ENCODE results near the gene RAB35. TPM values are rescaled to one million over a fixed set of nuclear protein-coding genes. Genes with fewer than 3 reads are reported as not detected.

The RAB35 gene
- total RNA-seq, 1 experiment from 2014 or later: 62.0 TPM

DNA sequence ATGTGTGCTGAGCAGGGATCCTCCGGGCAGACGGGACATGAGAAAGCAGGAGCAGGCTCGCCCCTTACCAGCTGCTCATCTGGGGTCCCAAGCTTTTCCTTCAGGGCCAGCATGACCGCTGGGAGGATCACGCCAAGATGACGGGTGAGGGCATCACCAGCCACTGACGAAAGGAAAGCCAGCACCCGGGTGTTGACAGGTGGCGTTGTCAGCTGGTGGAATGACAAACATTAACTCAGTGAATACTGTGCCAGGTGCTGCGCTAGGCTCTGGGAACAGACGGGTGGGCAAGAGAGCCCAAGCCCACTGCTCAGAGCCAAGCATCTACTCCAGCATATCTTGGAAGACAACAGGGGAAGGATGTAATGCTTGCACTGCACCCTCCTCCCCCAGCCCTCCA, 21.3 kb upstream of the RAB35 start:
- Histone ChIP-seq H3K4me1 (ENCODE audit: control insufficient read depth, insufficient read depth, low read length) (no peaks in the 10 kb centered on the region), H3K36me3 (ENCODE audit: control insufficient read depth, insufficient read depth, low read length) (peaks cover 41% of the 10 kb centered on the region), H3K27ac (ENCODE audit: low read length) (no peak overlapping the region), H3K4me3 (ENCODE audit: low read depth in 2 of 2, low read length in 2 of 2) (no peak overlapping the region), H3K27me3 (ENCODE audit: control insufficient read depth, insufficient read depth, low read length) (no peaks in the 10 kb centered on the region), H3K9me3 (ENCODE audit: control insufficient read depth, insufficient read depth, low read depth, low read length) (no peaks in the 10 kb centered on the region)
- intact Hi-C loops (cut with micrococcal nuclease; ENCODE audit: unreplicated experiment) (no loop called here), in situ Hi-C loops (cut with HindIII; ENCODE audit: low pct_unique_long_range_greater_than_20kb, low sequenced_read_pairs) (no loop called here)
- BruUV-seq (replicated peaks): no TSS peak
- DNase-seq (ENCODE audit: low read depth, low spot score): no peak
- ATAC-seq: no peak
- CTCF ChIA-PET: no interaction called here
- TF ChIP-seq POLR2AphosphoS5 (IDR thresholded peaks at IDR 0.05; ENCODE audit: low read depth, low read length): no peak
- POLR2A ChIA-PET: no interaction called here

DNA sequence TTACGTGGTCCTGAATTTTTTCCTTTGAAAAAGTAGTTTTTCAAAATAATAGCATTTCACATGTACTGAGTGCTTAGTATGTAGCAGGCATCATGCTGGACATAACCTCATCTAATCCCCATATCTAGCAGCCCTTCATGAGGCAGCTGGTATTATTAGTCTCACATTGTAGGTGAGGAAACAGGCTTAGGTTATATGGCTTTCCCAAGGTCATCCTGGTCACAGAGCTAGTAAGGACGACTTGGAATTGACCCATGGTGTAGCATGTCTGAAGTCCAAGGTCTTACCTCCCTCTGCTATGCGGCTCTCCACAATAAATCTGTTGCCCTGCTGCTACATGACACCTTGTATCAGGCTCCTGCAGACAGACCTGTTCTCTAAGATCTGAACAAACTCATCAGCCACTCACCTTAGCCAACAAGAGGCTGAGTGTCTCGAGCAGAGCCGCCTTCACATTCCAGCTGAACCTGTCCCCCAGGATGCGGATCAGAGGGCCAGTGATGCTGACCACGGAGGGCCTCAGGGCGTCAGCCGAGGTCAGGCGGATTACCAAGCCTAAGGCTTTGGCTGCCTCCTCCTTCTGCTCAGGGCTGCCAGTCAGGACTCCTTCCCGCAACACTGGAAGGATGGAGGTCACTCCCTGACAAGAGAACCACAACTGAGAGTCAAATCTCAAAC, 19.7 kb upstream of the RAB35 start:
- no peak for TF ChIP-seq TCF7L2 (IDR thresholded peaks at IDR 0.05; ENCODE audit: low read depth, low read length)
- TF ChIP-seq, protein P1, sequence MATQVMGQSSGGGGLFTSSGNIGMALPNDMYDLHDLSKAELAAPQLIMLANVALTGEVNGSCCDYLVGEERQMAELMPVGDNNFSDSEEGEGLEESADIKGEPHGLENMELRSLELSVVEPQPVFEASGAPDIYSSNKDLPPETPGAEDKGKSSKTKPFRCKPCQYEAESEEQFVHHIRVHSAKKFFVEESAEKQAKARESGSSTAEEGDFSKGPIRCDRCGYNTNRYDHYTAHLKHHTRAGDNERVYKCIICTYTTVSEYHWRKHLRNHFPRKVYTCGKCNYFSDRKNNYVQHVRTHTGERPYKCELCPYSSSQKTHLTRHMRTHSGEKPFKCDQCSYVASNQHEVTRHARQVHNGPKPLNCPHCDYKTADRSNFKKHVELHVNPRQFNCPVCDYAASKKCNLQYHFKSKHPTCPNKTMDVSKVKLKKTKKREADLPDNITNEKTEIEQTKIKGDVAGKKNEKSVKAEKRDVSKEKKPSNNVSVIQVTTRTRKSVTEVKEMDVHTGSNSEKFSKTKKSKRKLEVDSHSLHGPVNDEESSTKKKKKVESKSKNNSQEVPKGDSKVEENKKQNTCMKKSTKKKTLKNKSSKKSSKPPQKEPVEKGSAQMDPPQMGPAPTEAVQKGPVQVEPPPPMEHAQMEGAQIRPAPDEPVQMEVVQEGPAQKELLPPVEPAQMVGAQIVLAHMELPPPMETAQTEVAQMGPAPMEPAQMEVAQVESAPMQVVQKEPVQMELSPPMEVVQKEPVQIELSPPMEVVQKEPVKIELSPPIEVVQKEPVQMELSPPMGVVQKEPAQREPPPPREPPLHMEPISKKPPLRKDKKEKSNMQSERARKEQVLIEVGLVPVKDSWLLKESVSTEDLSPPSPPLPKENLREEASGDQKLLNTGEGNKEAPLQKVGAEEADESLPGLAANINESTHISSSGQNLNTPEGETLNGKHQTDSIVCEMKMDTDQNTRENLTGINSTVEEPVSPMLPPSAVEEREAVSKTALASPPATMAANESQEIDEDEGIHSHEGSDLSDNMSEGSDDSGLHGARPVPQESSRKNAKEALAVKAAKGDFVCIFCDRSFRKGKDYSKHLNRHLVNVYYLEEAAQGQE (IDR thresholded peaks at IDR 0.05; ENCODE audit: insufficient read depth in 1 of 2, low read depth in 2 of 2, low read length in 1 of 2): no peak
- no peak for TF ChIP-seq POLR2AphosphoS5 (IDR thresholded peaks at IDR 0.05; ENCODE audit: low read depth, low read length)
- no peak for TF ChIP-seq SIN3A (IDR thresholded peaks at IDR 0.05; ENCODE audit: borderline replicate concordance, insufficient read depth, low read depth, low read length)
- TF ChIP-seq, protein P2, sequence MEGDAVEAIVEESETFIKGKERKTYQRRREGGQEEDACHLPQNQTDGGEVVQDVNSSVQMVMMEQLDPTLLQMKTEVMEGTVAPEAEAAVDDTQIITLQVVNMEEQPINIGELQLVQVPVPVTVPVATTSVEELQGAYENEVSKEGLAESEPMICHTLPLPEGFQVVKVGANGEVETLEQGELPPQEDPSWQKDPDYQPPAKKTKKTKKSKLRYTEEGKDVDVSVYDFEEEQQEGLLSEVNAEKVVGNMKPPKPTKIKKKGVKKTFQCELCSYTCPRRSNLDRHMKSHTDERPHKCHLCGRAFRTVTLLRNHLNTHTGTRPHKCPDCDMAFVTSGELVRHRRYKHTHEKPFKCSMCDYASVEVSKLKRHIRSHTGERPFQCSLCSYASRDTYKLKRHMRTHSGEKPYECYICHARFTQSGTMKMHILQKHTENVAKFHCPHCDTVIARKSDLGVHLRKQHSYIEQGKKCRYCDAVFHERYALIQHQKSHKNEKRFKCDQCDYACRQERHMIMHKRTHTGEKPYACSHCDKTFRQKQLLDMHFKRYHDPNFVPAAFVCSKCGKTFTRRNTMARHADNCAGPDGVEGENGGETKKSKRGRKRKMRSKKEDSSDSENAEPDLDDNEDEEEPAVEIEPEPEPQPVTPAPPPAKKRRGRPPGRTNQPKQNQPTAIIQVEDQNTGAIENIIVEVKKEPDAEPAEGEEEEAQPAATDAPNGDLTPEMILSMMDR (IDR thresholded peaks at IDR 0.05): no peak
- POLR2A ChIA-PET: no interaction called here
- H3K27ac ChIP-seq (ENCODE audit: low read length): no peak overlapping the region
- no peak overlapping the region for H3K4me3 ChIP-seq (ENCODE audit: low read depth in 2 of 2, low read length in 2 of 2)
- peaks cover 40% of the 10 kb centered on the region for H3K36me3 ChIP-seq (ENCODE audit: control insufficient read depth, insufficient read depth, low read length)
- in situ Hi-C loops (cut with HindIII; ENCODE audit: low pct_unique_long_range_greater_than_20kb, low sequenced_read_pairs) (no loop called here), intact Hi-C loops (cut with micrococcal nuclease; ENCODE audit: unreplicated experiment) (no loop called here)
- H3K4me1 ChIP-seq (ENCODE audit: control insufficient read depth, insufficient read depth, low read length): no peaks in the 10 kb centered on the region
- DNase-seq (ENCODE audit: low read depth, low spot score) (no peak), ATAC-seq (no peak)
- H3K27me3 ChIP-seq (ENCODE audit: control insufficient read depth, insufficient read depth, low read length): no peaks in the 10 kb centered on the region
- CTCF ChIA-PET: no interaction called here
- H3K9me3 ChIP-seq (ENCODE audit: control insufficient read depth, insufficient read depth, low read depth, low read length): no peaks in the 10 kb centered on the region
- BruUV-seq (replicated peaks): no TSS peak

DNA sequence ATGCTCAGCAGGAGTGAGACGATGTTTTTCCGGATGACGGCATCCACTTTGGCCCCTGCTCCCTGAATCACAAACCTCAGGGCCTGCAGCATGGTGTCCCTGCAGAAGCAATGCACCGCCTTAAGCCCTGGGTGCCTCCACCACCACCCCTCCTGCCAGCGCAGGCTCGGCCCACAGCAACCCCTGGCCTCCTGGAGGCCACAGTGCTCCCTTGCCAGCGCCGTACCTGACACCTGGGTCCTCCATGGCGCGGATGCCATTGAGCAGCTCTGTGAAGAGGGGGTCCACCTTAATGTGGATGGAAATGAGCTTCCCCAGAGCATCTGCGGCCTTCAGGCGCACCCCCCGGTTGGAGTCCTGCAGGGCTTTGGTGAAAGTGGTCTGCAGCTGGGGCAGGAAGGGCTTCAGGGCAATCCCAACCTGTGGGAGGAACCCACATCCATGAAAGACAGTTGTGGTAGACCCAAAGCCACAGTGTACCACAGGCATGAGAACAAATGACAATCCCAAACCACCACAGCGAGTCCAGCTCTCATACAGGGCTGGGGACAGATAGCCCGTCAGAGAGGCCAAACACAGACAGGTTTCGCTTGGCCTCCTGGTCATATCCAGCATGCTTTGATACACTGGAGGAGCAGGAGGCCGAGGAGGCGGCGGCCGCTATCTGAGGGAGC, 17.9 kb upstream of the RAB35 start:
- no peaks in the 10 kb centered on the region for H3K27me3 ChIP-seq (ENCODE audit: control insufficient read depth, insufficient read depth, low read length)
- ChIA-PET POLR2A (no interaction called here), CTCF (no interaction called here)
- intact Hi-C loops (cut with micrococcal nuclease; ENCODE audit: unreplicated experiment) (no loop called here), in situ Hi-C loops (cut with HindIII; ENCODE audit: low pct_unique_long_range_greater_than_20kb, low sequenced_read_pairs) (no loop called here)
- no TSS peak for BruUV-seq (replicated peaks)
- no peak overlapping the region for H3K4me3 ChIP-seq (ENCODE audit: low read depth in 2 of 2, low read length in 2 of 2)
- no peaks in the 10 kb centered on the region for H3K4me1 ChIP-seq (ENCODE audit: control insufficient read depth, insufficient read depth, low read length)
- H3K9me3 ChIP-seq (ENCODE audit: control insufficient read depth, insufficient read depth, low read depth, low read length): no peaks in the 10 kb centered on the region
- no peak overlapping the region for H3K27ac ChIP-seq (ENCODE audit: low read length)
- DNase-seq (ENCODE audit: low read depth, low spot score) (no peak), ATAC-seq (no peak)
- TF ChIP-seq TCF7L2 (IDR thresholded peaks at IDR 0.05; ENCODE audit: low read depth, low read length) (no peak), SIN3A (IDR thresholded peaks at IDR 0.05; ENCODE audit: borderline replicate concordance, insufficient read depth, low read depth, low read length) (no peak), POLR2AphosphoS5 (IDR thresholded peaks at IDR 0.05; ENCODE audit: low read depth, low read length) (no peak)
- TF ChIP-seq, protein P2 (IDR thresholded peaks at IDR 0.05): no peak
- TF ChIP-seq, protein P1 (IDR thresholded peaks at IDR 0.05; ENCODE audit: insufficient read depth in 1 of 2, low read depth in 2 of 2, low read length in 1 of 2): no peak
- H3K36me3 ChIP-seq (ENCODE audit: control insufficient read depth, insufficient read depth, low read length): peaks cover 46% of the 10 kb centered on the region

Data from Panc1 (cell line).